ENCODE data around the gene APBA2.
"Not testable (repeated sequence)": the region's sequence is repeated elsewhere in the genome, so short reads cannot be mapped to it uniquely, and the experiment has no call there.

APBA2 gene

DNA sequence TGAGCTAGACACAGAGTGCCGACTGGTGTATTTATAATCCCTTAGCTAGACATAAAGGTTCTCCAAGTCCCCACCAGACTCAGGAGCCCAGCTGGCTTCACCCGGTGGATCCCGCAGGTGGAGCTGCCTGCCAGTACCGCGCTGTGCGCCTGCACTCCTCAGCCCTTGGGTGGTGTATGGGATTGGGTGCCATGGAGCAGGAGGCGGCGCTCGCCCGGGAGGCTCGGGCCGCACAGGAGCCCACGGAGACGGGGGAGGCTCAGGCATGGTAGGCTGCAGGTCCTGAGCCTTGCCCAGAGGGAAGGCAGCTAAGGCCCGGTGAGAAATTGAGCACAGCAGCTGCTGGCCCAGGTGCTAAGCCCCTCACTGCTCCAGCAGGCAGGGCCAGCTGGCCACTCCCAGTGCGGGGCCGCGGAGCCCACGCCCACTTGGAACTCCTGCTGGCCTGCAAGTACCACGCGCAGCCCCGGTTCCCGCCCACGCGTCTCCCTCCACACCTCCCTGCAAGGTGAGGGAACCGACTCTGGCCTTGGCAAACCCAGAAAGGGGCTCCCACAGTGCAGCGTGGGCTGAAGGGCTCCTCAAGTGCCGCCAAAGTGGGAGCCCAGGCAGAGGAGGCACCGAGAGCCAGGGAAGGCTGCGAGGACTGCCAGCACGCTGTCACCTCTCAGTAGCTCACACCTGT is 274.1 kb downstream of the APBA2 start:
- Histone ChIP-seq H3K27ac (ENCODE audit: low read length) (no peak overlapping the region), H3K4me1 (ENCODE audit: control insufficient read depth, insufficient read depth, low read length) (no peaks in the 10 kb centered on the region), H3K4me3 (ENCODE audit: low read length) (no peak overlapping the region), H3K27me3 (ENCODE audit: control insufficient read depth, insufficient read depth, low read length) (no peaks in the 10 kb centered on the region), H3K36me3 (ENCODE audit: control insufficient read depth, insufficient read depth, low read length) (no peaks in the 10 kb centered on the region), H3K9me3 (ENCODE audit: control insufficient read depth, insufficient read depth, low read length) (no peaks in the 10 kb centered on the region; the same call in 1 of the 2 replicates)
- no CpG with 5 or more reads among the region's 31 CpGs for WGBS (ENCODE audit: insufficient coverage, insufficient read length)
- no peak for DNase-seq (ENCODE audit: low read depth, low spot score)

DNA sequence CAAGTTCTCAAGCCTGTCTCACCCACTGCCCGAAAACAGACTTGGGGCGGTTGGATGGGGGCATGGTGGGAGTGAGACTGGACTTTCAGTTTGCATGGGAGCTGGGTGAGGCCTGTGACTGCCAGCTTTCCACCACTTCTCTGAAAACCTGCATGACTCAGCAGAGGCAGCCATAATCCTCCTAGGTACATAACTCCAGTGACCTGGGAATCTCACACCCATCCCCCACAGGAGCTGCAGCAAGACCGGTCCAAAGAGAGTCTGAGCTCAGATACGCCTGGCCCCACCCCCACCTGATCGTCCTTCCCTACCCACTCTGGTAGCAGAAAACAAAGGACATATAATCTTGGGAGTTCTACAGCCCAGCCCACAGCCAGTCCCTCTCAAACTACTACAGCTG is 276.6 kb downstream of the APBA2 start:
- DNase-seq (ENCODE audit: low read depth, low spot score), result no peak
- no peak overlapping the region for H3K4me3 ChIP-seq (ENCODE audit: low read length)
- no peaks in the 10 kb centered on the region; the same call in 1 of the 2 replicates for H3K9me3 ChIP-seq (ENCODE audit: control insufficient read depth, insufficient read depth, low read length)
- no peaks in the 10 kb centered on the region for H3K27me3 ChIP-seq (ENCODE audit: control insufficient read depth, insufficient read depth, low read length)
- H3K27ac ChIP-seq (ENCODE audit: low read length), result no peak overlapping the region
- H3K36me3 ChIP-seq (ENCODE audit: control insufficient read depth, insufficient read depth, low read length), result no peaks in the 10 kb centered on the region
- no peaks in the 10 kb centered on the region for H3K4me1 ChIP-seq (ENCODE audit: control insufficient read depth, insufficient read depth, low read length)
- WGBS (ENCODE audit: insufficient coverage, insufficient read length), result no CpG with 5 or more reads among the region's 5 CpGs

DNA sequence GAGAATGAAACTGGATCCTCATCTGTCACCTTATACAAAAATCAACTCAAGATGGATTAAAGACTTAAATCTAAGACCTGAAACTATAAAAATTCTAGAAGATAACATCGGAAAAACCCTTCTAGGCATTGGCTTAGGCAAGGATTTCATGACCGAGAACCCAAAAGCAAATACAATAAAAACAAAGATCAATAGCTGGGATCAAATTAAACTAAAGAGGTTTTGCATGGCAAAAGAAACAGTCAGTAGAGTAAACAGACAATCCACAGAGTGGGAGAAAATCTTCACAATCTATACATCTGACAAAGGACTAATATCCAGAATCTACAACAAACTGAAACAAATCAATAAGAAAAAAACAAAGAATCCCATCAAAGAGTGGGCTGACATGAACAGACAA is 281.3 kb downstream of the APBA2 start:
- H3K4me1 ChIP-seq (ENCODE audit: control insufficient read depth, insufficient read depth, low read length); H3K27me3 ChIP-seq (ENCODE audit: control insufficient read depth, insufficient read depth, low read length): not testable (repeated sequence)

More for the DNA sequence above, 281.3 kb downstream of the APBA2 start:
- H3K27ac ChIP-seq (ENCODE audit: low read length); H3K9me3 ChIP-seq (ENCODE audit: control insufficient read depth, insufficient read depth, low read length); DNase-seq (ENCODE audit: low read depth, low spot score); H3K4me3 ChIP-seq (ENCODE audit: low read length); H3K36me3 ChIP-seq (ENCODE audit: control insufficient read depth, insufficient read depth, low read length): not testable (repeated sequence)
- no CpG with 5 or more reads among the region's 2 CpGs for WGBS (ENCODE audit: insufficient coverage, insufficient read length)

All from iPS DF 6.9 (cell line).